Measurements from ENCODE around the gene CPXM2.

GRCh38 chr10:123755061-123755460, 136.5 kb downstream of the CPXM2 start:
- no peak for TF ChIP-seq CTCF (conservative IDR thresholded peaks at IDR 0.05; ENCODE audit: low read length)
- TF ChIP-seq EZH2phosphoT487 (IDR thresholded peaks at IDR 0.05; ENCODE audit: borderline replicate concordance, low read depth, low read length): no peak

All from OCI-LY7 (cell line).